ENCODE data around the gene AVPR2.

Gene AVPR2

DNA sequence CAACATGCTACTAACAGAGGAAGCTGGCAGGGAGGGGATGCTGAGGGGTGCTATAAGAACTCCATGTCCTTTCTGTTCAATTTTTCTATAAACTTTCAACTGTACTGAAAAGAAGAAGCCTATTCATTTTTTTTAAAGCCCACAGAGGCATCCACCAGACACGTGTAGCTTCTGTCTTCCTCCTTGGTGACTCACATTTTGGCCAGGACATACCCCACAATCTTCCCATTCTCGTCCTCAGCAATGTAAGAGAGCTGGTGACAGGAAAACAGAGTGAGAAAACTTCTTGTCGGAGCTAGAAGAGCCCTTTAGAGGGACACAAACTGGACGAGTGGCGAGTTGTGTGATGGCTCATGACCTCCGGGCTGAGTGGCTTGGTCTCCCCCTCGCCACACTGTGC, 29.3 kb downstream of the AVPR2 start:
- no peak for DNase-seq

DNA sequence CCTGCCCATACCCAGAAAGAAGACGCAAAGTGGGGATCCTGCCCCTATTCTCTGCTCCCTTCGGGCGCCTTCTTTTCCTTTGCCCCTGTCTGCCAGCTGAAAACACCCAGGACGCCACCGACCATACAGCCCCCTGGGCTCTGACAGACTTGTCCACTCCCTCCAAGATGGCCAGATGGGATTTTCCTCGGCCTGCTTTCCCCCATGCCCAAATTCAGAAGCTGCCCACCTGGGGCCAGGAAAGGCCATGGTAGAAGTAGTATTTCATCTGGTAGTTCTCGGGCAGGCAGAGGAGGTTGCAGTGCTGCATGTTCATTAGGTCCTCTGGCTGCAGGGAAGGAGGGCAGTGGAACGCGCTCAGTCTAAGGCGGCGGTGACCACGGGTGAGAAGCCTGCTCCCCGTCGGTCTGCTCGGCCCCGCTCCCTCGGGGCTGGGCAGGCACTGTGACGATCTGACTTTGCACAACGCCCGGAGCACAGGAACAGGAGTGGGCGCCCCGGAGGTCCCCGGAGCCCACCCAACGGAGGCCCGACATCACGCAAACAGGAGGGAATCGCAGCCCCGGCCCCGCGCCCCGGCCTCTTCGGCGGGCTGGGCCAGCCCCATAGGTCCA, 29.8 kb downstream of the AVPR2 start:
- peak in 1 of 3 experiments; percentile 49 for DNase-seq

DNA sequence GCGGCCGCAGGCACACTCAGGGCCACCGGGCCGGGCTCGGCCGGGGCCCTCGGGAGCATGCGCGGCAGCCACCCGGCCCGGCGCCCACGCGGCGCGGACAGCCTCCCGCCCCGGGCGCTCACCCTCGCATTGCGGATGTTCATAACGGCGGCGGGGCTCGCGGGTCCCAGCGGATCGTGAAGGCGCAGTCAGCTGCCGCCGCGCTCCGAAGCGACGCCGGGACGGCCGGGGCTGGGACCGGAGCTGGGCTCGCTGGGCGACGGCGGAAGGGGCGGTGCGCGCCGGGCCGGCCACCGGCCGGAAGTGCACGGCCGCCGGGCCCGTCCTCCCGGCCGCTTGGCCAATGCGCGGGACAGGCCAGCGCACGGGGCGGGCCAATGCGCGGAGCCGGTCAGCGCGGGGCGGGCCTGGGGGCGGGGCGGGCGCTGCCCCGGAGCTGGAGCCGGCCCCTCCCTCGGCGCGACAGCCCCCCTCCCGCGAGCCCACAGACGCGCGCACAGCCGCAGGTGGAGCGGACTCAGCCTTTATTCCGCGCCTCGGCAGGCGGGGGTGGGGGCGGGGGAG, 30.4 kb downstream of the AVPR2 start, which contains the start of gene NAA10:
NAA10 (minus strand) TSS at position 276 of the 564 bp plus-strand sequence; CDS start at position 143, 133 bp downstream.
- peak; percentile 86 to 89 (median 86) for DNase-seq

DNA sequence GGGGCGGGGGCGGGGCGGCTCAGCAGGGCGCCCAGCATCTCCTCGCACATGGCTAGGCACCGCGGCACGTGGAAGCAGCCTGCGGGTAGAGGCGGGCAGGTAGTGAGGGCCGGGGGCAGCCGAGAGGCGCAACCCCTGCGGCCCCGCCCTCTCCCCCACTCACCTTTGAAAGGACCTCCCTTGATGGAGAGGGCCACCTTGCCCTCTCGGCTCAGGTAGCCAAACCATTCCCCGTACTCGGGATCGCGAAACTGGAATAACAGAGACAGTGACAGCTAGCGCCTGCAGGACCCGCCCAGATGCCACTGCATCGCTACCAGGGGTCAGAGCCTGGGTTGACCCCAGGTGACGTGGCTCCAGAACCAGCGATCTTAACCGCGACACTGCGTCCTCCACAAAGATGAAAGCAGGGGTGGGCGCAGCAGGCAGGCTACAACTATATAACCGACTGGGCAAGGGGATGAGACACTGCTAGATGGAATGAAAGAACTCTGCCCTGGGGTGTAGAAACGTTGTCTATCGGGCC, 30.9 kb downstream of the AVPR2 start:
- peak; percentile 34 to 73 (median 57) for DNase-seq

DNA sequence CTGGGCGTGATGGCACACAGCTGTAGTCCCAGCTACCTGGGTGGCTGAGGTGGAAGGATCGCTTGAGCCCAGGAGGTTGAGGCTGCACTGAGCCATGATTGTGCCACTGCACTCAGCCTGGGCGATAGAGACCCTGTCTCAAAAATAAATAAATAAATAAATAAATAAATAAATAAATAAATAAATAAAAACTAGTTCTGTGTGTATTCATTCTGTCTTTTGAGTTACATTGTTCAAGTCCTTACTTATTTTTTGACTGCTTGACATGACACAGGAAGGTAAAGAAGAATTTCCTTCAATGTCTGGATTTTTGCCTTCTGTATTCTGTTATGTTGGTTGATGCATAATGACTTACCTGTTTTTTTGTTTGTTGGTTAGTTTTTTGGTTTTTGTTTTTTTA, 32.6 kb downstream of the AVPR2 start:
- no peak for DNase-seq

DNA sequence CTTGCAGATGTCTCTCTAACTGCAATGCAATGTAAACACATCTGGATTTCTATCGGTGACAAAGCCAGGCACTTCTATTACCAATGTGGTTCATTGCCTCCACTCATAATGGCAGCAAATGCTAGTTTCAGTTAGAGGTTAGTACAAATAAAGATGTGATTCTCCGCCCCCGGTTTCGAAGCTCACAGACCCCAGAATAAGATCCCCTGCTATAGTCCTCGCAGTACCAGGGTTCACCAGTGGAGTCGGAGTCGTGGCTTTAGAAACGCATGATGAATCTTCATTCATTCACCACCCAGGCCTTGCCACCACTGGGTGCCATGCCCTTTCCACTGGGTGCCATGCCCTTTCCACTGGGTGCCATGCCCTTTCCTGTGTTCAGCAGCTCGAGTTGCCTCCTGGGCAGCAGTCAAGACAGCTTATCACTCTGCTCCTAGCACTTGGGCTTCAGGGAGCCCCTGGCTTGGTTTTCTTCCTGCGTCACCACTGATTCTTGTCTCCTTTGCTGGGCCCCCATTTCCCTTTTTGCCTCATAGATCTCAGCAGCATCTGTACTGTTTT, 33.8 kb downstream of the AVPR2 start:
- no peak for DNase-seq

DNA sequence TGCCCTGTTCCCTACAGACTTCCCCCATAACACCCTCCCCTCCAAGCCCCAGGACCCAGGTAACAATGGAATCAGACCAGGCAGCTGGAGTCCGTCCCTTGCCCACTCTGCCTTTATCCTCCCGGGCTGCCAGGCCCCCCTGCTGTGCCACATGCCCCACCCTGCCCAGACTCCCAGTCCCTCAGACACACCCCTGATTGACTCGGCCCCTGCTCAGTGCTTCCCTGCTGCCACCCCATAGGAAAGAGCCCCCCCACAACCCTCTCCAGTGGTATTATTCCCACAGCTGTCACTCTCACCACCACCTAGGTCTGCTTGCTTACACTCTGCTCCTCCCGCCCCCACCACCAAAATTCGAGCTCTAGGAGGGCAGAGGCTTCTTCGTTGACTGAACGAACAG, 35.1 kb downstream of the AVPR2 start:
- DNase-seq, result peak in 1 of 3 experiments; percentile 46

DNA sequence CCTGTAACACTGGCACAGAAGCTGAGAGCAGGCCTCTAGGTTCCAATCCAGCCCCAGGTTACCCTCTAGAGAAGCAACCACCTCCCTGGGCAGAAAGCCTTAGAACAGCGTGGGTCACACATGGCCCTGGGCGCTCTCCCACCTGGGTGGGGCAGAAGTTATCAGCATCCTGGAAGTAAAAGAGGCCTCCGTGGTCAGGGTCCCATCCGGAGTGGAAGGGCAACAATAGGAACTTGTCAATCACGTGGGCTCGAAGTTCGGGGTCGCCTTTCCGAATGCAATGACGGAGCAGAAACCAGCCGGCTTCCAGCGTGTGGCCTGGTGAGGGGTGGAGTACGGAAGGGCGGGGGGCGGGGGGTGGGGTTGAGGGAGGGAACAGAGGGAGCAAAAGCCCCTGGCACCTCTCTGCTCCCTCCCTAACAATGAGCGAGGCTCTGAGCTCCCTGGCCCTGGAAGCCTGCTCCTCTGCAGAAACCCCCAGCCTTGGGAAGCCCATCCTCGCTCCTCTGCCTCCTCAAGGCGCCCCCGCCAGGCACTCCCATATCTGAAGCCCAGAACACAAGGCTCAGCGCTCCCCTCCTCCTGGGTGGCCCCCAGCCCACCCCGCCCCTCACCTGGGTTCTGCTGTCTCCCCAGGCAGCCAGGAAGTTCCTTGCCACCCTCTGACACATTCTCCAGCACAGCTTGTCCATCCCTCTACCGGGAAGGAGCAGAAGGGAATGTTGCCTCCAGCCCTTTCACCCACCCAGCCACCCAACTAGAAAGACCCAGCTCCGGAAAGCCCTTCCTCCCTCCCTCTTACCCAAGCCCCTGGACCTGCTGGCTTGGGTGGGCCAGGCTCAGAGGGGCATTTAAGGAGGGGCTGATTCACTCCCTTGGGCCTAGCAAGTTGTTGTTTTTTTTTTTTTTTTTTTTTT, 37.1 kb downstream of the AVPR2 start:
- no peak for DNase-seq

DNA sequence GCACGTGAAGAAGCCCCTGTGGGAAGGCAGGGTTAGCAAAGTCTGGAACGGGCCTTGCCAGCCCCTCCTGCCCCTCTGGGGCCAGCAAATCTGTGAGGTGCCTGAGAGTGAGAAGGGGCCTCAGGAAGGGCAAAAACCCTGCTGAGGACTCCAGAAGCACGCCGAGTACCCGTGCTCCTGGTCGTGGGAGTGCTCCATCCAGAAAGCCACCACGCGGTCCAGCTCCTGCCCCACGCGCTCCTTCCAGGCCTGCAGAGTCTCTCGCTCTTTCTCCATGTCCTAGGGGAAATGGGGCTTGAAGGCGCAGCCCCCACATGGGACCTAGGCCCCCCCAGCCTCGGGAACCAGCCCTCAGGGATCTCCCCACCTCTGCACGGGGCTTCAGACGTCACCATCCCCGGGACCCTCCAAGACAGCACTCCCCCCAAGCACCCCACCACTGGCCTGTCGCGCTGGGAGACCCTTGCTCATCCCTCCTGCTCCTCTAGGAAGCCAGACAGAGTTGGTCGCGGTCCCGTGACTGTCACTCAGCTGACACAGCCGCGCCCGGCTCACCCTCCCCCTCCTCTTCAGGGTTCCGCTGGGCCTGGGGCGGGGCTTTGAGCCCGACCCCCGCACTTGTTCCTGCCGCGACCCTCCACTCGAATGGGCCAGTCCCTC, 39.8 kb downstream of the AVPR2 start, which contains the start of gene RENBP:
RENBP (minus strand) TSS at position 504 of the 660 bp plus-strand sequence; CDS start at position 471, 33 bp downstream.
- DNase-seq, result peak; percentile 18 to 35 (median 27)

DNA sequence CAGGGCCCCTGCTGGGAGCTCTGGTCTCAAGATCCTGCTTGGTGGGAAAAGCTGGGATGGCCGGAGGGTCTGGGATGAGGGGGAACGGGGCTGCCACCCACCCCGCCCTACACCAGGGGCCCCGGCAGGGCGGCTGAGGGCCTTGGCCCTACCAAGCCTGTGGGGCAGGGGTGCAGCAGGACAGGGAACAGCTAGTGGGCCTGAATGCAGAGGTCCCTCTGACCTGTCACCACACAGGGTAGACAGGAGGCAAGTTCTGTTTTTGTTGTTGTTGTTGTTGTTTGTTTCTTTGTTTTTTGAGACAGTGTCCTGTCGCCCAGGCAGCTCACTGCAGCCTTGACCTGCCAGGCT, 40.3 kb downstream of the AVPR2 start:
- DNase-seq, result no peak

DNA sequence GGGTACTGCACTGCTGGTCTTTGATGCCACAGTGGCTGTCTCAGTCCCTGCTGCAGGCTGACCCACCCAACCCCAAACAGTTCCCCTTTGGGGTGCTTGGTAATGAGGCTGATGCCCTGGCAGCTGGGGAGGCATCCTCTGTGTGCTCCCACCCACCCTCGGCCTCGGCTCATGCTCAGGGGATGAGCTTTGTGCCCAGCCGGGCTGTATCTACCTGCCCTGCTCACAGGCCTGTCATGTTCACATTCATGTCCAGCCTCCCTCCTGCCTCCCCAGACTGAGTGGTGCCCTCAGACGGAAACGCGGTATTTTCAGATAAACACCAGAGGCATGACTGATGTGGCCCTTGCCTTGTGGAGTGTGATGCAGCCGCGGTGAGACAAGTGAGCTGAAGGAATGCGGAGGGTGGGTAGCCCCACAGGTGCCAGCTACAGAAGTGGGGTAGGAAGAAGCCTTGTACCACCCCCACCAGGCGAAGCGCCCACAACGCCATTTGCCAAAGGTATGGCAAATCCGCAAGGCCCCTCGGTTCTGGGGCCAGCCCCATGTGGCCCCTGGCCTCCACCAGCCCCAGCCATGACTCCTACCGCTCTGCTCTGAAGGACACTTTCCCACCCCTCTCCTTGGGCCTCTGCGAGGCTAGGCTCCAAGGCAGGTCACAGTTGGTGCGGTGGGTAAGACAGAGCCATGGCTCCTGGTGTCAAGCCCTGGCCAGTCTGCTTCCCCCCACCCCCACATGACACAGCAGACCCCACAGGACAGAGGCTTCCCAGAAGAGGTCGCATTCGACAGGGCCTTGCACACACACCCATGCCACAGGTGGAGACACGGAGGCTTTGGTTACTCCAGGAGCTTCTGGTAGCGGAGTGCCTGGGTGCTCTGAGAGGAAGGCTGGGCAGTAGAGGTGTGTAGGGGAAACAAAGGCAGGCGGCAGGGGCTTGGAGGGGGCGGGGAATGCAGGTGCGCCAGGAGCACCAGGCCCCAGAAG, 41.8 kb downstream of the AVPR2 start:
- no peak for DNase-seq

DNA sequence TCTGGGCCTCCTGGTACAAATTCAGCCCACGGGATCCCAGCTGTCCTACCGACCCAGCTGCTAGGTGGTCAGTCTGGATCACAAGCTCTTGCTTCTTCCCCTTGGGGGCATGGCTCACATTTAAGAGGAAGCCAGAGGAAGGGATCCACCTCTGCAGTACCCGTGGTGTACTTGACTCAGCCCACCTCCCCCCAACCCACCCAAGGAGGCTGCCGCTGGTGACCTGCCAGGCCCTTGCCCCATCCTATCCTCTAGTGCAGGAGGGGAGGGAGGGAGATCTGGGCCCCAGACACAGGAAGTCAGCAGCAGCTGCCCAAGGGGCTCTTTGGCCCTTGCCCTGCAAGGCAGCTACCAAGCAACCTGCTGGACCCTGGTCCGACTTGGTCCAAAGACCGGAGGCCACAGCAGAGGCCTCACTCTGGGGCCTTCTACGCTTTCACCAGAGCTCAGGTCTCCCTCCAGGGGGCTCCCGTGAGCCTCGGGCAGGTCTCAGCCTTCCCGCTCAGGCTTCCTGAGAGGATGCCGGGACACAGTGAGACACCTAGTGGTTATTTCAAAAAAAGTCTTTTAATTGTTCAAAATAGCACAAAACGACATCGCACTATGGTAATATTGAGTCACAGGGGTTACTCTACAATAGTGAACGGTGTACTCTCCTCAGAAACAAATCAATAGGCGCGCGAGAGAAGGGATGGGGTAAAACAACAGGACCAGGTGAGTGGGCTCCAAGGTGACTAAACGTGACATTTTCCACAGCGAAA, 42.7 kb downstream of the AVPR2 start:
- peak; percentile 63 to 87 (median 81) for DNase-seq

DNA sequence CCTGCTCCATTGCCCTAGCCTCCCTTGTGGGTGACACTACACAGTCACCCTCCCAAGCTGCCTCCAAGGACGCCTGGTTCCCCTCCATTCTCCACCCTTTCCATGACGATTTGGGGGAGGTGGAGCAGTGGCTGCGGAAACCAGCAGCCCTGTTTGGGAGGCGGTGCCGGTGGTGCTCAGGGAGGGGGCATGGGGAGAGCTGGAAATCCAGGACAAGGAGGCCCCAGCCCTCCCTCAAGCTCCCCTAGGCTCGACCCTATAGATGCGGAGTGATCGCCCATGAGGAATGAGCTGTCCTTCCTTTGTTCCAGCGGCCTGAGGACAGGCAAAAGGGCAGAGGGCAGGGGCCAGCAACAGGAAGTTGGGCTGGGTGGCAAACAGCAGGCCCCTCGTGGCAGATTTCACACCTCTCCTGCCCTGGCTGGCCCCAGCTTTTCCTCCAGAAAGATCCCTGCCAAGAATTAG, 43.6 kb downstream of the AVPR2 start:
- no peak for DNase-seq

DNA sequence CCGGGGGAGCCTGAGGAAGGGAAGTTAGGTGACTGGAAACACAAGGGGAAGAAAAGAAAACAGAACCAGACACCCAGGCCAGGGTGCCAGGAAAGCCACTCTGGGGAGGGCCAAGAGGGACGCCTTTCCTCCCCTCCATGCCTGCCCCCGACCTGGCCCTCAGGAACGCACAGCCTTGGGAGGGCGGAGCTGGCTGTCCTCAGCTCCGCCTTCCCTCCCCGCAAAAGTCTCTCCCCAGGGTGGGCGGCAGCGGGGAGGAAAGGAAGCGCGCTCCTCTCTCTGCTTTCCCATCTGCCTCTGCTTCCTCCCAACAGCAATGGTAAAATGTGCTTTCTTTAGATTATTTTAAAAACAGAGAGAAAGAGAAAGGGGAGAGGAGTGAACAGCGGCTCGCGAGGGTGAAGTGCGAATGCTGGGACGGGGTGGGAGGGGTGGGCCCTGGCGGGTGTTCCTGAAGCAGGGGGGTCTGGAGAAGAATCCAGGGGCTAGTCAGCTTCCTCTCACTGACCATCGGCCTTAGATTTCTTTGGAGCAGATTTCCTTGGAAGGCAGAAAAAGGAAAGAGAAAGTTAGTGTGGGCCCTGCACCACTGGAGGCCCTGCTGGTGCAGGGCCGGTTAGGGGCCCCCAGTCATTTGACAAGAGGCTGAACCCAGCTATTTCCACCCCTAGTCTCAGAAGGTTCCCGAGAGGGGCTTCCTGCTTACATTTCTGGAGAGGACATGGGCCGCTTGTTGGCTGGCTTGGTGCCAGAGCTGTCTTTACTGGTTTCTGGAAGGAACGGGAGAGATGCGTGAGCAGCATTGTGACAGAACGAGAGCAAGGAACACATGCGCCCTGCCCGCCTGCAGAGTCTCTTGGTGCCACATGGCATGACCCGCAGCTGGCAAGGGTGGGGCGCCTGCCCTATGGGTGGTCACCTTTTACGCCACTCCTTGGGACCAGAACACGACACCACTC, 44.7 kb downstream of the AVPR2 start:
- DNase-seq, result no peak

DNA sequence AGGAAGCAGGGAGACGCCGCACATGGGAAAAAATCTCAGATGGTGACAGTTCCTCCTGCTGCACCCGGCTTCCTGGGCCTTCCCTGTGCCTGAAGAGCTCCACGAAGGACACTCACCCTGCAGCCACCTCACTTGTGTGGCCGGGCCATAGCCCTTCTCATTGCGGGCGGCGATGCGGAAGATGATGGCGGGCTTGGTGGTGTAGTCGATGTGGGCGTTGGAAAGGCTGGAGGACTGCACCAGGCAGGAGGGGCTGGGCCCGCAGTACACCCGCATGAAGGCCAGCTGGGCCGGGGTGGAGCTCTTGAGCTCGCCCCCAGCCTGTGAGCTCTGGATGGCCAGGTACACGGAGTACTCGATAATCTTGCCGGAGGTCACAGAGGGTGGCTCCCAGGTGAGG, 45.7 kb downstream of the AVPR2 start:
- no peak for DNase-seq

DNA sequence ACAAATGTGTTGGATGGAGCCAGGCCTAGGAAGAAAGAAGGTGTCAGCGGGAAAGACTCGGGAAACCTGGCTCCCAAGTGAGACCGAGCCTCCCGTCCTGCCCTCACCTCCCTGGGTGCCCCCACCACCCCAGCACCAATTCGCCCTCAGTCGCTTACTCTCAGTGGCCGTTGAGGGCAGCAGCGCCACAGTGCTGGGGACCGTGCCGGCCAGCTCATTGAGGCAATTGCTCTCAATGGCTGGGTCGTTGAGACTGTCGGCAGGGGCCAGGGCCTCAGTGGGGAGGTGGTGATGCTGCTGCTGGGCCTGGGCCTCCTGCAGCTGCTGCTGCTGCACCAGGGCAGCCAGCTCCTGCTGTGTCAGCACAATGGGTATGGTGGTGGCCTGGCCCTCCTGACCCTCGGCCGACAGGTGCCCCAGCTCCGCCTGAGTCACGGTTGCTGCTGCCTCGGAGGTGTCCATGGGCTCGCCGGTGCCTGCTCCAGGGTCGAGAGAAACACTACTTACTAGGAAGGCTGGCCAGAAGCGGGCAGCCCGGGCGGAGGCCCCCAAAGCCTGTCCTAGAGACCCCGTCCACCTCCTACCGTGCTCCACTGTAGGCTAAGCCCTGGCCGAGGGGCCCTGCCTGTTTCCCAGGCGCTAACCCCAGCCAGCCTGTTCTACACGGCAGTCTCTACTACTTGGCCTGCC, 47.4 kb downstream of the AVPR2 start:
- DNase-seq, result no peak

DNA sequence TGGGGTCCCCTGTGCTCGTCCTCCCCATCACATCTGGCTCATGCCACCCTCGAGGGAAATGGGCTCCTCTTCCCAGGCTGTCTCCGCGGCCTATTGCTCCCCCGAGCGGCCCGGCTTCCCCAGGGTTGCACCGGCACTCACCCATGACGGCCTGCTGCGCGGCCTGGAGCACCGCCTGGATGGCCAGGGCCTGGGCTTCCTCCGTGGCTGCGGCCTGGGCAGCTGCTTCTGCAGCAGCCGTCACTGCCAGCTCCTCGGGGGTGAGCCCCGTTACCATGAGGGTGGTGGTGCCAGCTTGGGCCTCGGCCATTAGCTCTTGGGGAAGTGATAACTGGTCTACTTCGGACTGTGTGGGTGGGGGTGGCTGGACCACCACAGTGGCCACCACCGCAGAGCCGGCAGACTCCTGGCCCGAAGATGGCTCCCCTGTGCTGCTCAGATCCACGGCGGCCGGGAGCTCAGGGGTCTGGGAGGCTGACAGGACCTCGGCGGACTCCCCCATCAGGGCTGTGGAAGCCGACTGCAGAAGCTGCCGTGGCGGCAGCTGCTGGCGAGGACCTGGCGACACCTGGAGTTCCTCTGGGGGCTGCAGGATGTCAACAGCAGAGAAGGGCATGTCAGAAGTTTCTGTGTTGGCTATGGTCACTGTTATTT, 48.0 kb downstream of the AVPR2 start:
- DNase-seq, result no peak

DNA sequence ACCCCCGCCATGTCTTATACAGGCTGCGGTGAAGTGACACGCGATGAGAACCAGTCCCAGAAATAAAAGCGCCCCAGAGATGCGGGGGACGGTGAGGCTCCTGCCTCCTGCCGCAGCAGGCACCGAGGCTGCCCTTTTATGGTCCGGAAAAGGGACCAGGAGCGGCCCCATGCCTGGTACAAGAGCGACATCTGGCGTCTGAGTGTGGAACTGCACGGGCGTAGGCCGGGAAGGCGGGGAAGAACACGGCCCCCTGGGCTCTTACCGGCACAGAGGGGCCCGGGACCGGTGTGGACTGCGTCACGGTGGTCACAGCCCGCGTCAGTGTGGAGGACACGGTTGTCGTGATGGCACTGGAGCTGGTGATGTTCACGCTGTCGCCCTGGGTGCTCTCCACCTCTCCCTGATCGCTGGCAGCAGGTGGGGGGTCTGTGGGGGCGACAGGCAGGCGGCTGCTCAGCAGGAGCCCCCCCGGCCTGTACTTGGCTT, 48.9 kb downstream of the AVPR2 start:
- peak; percentile 48 to 78 (median 71) for DNase-seq

All from NCI-H1417 (cell line).